WERI-Rb-1 (cell line): Measurements from ENCODE around the gene KRT82.

Experiments
- DNase-seq: peaks from one replicate; pipeline ENCODE4 v3.0.0-alpha.2; 2020
- H3K27ac ChIP-seq: fragments of 250-450 bp; sonication (Bioruptor Pico); 2 replicates; pipeline ENCODE4 v1.5.1; 2020; ENCODE audit warnings: mild to moderate bottlenecking, moderate library complexity
- H3K27me3 ChIP-seq: fragments of 250-450 bp; sonication (Bioruptor Pico); 2 replicates; pipeline ENCODE4 v1.5.1; 2021; ENCODE audit warnings: mild to moderate bottlenecking, low read depth, moderate library complexity; ENCODE audit not compliant: insufficient read depth, severe bottlenecking
- H3K36me3 ChIP-seq: fragments of 250-450 bp; sonication (Bioruptor Pico); 2 replicates; pipeline ENCODE4 v1.5.1; 2020; ENCODE audit warnings: mild to moderate bottlenecking, moderate library complexity
- H3K4me3 ChIP-seq: 2 replicates; pipeline ENCODE4 v1.5.1; 2011; ENCODE audit warnings: low read depth, mild to moderate bottlenecking, control low read depth, low read length
- H3K9me3 ChIP-seq: fragments of 250-450 bp; sonication (Bioruptor Pico); 2 replicates; pipeline ENCODE4 v1.5.1; 2021; ENCODE audit warnings: mild to moderate bottlenecking, moderate library complexity; ENCODE audit not compliant: severe bottlenecking
- TF ChIP-seq, protein P1 (sequence below): IDR thresholded peaks from 2 replicates; pipeline ENCODE4 v1.5.1; 2011; ENCODE audit warnings: low read depth, mild to moderate bottlenecking, control low read depth, inconsistent platforms, low read length

The KRT82 gene

DNA sequence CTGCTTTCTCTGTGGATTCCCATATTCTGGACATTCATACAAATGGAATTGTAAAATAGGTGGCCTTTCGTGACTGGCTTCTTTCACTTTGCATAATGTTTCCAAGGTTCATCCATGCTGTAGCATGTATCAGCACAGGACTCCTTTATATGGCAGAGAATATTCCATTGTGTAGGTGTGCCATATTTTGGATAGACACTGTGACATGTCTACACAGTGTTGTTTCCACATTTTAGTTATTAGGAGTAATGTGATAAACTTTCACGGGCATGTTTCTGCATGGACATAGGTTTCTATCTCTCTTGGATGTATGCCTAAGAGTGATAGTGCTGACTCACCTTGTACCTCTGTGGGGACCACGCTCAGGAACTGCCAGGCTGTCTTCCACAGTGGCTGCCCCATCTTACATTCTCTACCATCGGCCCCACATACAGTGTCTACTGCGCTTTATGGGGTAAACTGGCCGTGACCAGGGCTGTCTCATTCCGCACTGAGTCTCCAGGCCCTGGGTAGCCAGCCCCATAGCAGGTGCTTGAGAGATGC, 13.6 kb downstream of the KRT82 start:
- H3K36me3 ChIP-seq = no peaks in the 10 kb centered on the region
- H3K9me3 ChIP-seq = no peaks in the 10 kb centered on the region
- H3K27ac ChIP-seq = no peak overlapping the region
- DNase-seq = no peak
- TF ChIP-seq, protein P1, sequence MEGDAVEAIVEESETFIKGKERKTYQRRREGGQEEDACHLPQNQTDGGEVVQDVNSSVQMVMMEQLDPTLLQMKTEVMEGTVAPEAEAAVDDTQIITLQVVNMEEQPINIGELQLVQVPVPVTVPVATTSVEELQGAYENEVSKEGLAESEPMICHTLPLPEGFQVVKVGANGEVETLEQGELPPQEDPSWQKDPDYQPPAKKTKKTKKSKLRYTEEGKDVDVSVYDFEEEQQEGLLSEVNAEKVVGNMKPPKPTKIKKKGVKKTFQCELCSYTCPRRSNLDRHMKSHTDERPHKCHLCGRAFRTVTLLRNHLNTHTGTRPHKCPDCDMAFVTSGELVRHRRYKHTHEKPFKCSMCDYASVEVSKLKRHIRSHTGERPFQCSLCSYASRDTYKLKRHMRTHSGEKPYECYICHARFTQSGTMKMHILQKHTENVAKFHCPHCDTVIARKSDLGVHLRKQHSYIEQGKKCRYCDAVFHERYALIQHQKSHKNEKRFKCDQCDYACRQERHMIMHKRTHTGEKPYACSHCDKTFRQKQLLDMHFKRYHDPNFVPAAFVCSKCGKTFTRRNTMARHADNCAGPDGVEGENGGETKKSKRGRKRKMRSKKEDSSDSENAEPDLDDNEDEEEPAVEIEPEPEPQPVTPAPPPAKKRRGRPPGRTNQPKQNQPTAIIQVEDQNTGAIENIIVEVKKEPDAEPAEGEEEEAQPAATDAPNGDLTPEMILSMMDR = no peak
- H3K4me3 ChIP-seq = no peak overlapping the region
- peaks cover 94% of the 10 kb centered on the region for H3K27me3 ChIP-seq

DNA sequence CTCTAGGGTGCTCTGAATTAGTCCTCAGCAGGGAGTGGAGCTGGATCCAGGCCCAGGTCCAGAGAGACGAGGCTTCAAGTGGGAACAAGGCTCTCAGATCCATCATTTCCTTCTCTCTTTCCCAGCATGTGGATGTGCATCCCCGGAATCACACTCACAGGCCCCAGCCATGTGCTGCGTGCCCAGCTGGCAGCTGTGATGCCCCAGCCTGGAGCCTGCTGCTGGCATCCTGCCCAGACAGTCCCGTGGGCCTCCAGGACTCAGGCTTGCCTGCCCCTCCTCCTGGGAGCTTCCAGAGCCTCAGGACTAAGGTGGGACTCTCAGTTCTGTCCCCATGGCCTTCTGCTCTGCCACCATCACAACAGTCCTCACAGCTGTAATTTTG, 14.5 kb downstream of the KRT82 start:
- H3K36me3 ChIP-seq = no peaks in the 10 kb centered on the region
- TF ChIP-seq, protein P1 = no peak
- H3K27me3 ChIP-seq = peaks cover 94% of the 10 kb centered on the region
- H3K4me3 ChIP-seq = no peak overlapping the region
- no peak overlapping the region for H3K27ac ChIP-seq
- no peaks in the 10 kb centered on the region for H3K9me3 ChIP-seq
- no peak for DNase-seq

DNA sequence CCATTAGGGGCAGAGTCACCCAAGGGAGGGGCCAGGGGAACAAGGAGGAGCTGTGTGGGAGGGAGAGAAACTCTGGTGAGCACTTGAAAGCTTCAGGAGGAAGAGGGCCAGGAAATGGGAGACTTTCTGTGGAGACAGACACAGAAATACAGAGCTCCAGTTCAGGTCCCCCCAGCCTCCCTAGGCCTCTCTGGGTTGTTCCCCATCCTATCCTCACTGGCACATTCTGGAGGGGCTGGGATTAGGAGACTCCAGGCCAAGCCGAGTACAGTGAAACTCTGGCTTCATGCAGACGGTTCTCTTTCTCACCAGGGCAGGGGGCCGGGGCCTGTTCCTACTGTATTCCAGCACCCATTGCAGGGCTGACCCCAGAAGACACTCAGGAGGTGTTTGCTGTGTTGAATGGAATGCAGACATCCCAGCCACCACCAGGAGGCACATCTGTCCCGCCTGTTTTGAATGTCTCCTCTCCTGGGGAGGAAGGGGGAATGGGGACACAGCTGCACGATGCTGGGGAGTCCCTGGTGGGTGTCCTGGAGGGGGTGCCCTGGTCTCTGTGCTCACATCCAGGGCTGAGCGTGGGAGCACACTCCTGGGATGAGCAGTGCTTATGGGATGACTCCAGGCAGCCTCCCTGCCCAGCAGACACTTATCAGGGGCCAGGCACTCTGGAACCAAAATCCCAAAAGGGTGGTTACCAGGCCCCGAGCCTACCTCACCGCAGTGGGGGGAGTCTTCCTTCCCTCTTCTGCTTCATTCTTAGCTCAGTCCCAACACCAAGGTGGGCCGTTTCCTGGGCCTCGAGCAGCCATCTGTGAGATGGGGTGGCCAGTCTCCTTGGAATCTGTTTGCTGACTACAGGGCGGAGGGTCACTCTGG, 15.2 kb downstream of the KRT82 start:
- no peaks in the 10 kb centered on the region for H3K36me3 ChIP-seq
- TF ChIP-seq, protein P1 = peak; percentile 58
- no peaks in the 10 kb centered on the region for H3K9me3 ChIP-seq
- peaks cover 94% of the 10 kb centered on the region for H3K27me3 ChIP-seq
- H3K4me3 ChIP-seq = no peak overlapping the region
- no peak overlapping the region for H3K27ac ChIP-seq
- DNase-seq = no peak

DNA sequence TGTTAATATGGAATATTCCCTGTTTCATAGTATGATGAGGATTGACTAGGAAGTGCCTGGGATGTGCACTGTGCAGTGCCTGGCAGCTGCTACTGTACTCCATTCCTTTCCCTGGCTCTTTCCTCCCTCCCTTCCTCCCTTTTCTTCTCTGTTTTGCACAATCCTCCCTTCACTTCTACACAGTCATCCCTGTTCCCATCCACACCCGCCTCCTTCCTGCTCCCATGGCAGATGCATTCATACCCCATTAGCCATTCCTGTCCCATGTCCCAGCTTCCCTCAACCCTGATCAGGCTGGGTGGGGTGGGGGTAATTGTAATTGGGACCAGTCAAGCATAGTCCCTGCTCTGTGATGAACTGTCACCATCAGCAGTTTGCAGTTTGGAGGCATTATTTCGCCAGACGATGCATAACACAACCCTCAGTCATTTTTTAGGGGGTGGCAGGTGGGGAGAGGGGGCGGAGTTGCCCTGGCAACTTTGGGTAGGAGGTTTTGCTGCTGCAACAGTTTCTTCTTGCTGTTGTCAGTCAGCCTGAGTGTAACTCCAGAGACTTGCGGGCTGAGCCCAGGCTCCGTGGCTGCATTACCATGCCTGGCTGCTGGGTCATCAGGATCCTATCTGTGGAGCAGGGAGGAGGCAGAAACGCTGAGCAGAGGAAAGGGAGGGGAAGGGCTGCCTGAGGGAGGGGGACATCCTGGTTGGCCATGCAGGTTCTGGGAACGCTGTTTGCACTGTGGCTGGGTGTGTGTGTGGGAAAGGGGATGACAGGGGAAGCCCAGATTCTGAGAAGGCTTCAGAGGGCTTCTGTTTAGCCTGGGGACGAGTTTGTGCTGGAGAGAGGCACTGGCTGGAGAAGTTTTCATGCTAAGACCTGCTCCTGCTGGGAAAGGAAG, 16.6 kb downstream of the KRT82 start:
- Histone ChIP-seq H3K27me3 (peaks cover 94% of the 10 kb centered on the region), H3K4me3 (no peak overlapping the region), H3K9me3 (no peaks in the 10 kb centered on the region), H3K27ac (no peak overlapping the region), H3K36me3 (no peaks in the 10 kb centered on the region)
- no peak for DNase-seq
- TF ChIP-seq, protein P1 = no peak

DNA sequence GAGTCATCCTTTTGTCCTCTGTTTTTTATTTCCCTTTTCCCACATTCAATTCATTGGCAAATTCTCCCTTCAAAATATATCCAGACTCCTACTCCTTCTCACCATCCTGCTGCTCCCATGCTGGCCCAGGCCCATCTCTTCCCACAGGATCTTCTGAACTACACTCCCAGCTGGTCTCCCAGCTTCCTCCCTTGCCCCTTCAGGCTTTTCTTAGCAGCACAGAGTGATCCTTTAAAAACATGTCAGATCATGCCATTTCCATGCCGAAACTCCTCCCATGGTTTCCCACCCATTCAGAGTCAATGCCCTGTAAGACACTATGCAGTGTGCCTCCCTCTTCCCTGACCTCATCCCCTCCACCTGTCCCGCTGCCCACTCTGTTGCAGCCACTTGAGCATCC, 18.3 kb downstream of the KRT82 start:
- no peaks in the 10 kb centered on the region for H3K36me3 ChIP-seq
- peaks cover 90% of the 10 kb centered on the region for H3K27me3 ChIP-seq
- DNase-seq = no peak
- no peak overlapping the region for H3K4me3 ChIP-seq
- no peak overlapping the region for H3K27ac ChIP-seq
- TF ChIP-seq, protein P1 = no peak
- H3K9me3 ChIP-seq = no peaks in the 10 kb centered on the region
